Astrocyte of the spinal cord (primary cell): Measurements from ENCODE around the gene ASTE1.

Experiments
- DNase-seq: peaks from one replicate; pipeline ENCODE4 v3.0.0; 2011; ENCODE audit warnings: low read depth, low spot score
- H3K4me3 ChIP-seq: 2 replicates; pipeline ENCODE4 v1.5.1; 2011; ENCODE audit warnings: low read depth, mild to moderate bottlenecking, low read length, moderate library complexity
- CTCF ChIP-seq: IDR thresholded peaks from 2 replicates; pipeline ENCODE4 v1.5.1; 2012; ENCODE audit warnings: low read depth, mild to moderate bottlenecking, low read length, inconsistent platforms
- in situ Hi-C: cut with HindIII; loops from 2 replicates; pipeline ENCODE4 v1.10.0; 2017; ENCODE audit warnings: low sequenced_read_pairs

Gene ASTE1

GRCh38 chr3:131018970-131019369, 7.7 kb downstream of the ASTE1 start:
- no peak for DNase-seq
- TF ChIP-seq CTCF = no peak
- no peak overlapping the region for H3K4me3 ChIP-seq
- in situ Hi-C loops = no loop called here

- in situ Hi-C loops = no loop called here
- no peak for TF ChIP-seq CTCF
- H3K4me3 ChIP-seq = no peak overlapping the region
- no peak for DNase-seq
Measured at GRCh38 chr3:131009698-131010097, 16.9 kb downstream of the ASTE1 start.

- DNase-seq = no peak
- in situ Hi-C loops = no loop called here
- H3K4me3 ChIP-seq = no peak overlapping the region
- no peak for TF ChIP-seq CTCF
Measured at GRCh38 chr3:131008326-131008725, 18.3 kb downstream of the ASTE1 start.

GRCh38 chr3:131007782-131008181, 18.8 kb downstream of the ASTE1 start:
- no peak for TF ChIP-seq CTCF
- no peak for DNase-seq
- in situ Hi-C loops = no loop called here
- no peak overlapping the region for H3K4me3 ChIP-seq

GRCh38 chr3:131007256-131007655, 19.4 kb downstream of the ASTE1 start:
- no peak overlapping the region for H3K4me3 ChIP-seq
- TF ChIP-seq CTCF = no peak
- in situ Hi-C loops = no loop called here
- peak; percentile 22 for DNase-seq

- in situ Hi-C loops = no loop called here
- H3K4me3 ChIP-seq = no peak overlapping the region
- DNase-seq = no peak
- TF ChIP-seq CTCF = no peak
Measured at GRCh38 chr3:131004603-131005002, 22.0 kb downstream of the ASTE1 start.

- TF ChIP-seq CTCF = no peak
- in situ Hi-C loops = no loop called here
- no peak for DNase-seq
- H3K4me3 ChIP-seq = no peak overlapping the region
Measured at GRCh38 chr3:131001071-131001470, 25.6 kb downstream of the ASTE1 start.
